GM19395 (cell line): Measurements from ENCODE around the gene MPP3.
"Not testable (repeated sequence)": the region's sequence is repeated elsewhere in the genome, so short reads cannot be mapped to it uniquely, and the experiment has no call there.

Experiments used
- ATAC-seq: cut with Tn5 transposase; IDR thresholded peaks from one replicate; pipeline ENCODE4 v1.9.1; 2021; ENCODE audit warnings: mild to moderate bottlenecking, moderate library complexity; ENCODE audit not compliant: unreplicated experiment

The MPP3 gene

DNA sequence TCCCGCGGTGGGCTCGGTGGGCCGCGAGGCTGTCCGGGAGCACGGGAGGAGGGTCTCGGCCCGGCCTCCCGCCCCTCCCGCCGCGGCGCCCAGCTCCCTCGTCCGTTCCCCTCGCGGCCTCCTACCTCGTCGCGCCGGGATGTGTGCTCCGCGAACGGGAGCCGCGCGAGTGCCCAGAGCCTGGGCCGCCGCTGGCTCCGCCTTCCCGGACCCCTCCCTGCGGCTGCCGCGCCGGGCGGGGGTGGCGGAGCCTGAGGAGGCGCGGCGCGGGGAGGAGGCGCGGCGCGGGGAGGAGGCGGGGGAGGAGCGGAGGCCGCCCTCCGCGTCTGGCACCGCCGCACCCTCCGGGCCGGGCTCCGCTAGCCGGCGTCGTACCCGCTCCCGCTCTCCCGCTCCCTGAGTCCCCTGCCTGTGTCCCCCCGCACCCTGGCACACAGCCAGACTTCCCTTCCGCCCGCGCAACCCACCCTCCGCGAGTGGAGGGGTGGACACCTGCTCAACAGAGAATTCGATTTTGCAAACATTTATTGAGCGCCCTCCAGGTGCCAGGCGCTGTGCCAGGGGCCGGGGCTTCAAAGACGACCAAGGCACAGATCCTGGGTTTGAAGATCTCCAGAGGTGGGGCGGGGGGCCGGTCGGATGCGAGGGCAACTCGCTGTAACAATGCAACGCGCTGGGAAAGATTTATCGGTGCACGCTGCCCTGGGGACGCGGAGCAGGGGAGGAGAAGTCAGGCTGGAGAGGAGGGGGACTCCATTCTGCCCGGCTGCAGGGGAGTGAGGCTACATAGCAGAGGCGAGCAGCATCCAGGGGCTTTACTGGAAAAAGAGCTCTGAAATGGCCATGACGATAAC, at the start of gene MPP3:
Gene MPP3, minus strand, starts transcription at position 171 of the 854 bp plus-strand sequence. CDS start 1,240 bp downstream, outside the sequence.
- ATAC-seq, result no peak

DNA sequence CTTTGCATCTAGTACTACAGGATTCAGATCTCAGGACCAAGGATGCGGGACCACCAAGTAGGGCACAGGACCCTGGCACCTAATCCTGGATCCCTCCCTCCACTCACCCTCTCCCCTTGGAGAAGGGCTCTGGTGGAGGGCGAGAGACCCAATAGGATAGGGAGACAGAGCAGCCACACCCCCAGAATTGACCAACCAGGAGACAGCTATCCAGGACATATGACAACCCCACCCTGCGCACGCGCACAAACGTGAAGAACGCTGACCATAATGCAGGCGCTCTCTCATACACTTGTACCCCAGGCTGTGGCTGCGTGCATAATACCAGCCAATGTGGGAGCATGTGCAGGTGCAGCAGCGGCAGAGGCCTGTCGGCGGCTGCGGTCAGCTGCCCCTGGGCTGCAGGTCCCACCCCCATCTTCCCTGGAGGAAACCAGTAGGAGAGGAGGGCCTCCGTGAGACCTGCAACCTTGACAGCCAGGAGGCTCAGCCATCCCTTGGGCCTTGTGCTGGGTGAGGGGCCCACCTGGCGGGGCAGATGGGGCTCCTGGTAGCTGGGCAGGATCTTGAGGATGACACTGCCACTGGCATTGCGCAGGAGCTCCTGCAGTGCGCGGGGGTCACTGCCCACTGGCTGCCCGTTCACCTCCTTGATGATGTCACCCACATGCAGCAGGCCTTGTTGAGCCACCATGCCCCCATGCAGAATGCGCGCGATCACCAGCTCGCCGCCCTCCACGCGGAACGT, 49.0 kb upstream of the MPP3 start:
- ATAC-seq, result no peak

GRCh38 chr17:43881181-43881580, 48.2 kb upstream of the MPP3 start:
- ATAC-seq, result no peak

GRCh38 chr17:43880420-43880991, 47.6 kb upstream of the MPP3 start:
- ATAC-seq, result no peak

- no peak for ATAC-seq
Observed at GRCh38 chr17:43879723-43880419, 46.9 kb upstream of the MPP3 start.

DNA sequence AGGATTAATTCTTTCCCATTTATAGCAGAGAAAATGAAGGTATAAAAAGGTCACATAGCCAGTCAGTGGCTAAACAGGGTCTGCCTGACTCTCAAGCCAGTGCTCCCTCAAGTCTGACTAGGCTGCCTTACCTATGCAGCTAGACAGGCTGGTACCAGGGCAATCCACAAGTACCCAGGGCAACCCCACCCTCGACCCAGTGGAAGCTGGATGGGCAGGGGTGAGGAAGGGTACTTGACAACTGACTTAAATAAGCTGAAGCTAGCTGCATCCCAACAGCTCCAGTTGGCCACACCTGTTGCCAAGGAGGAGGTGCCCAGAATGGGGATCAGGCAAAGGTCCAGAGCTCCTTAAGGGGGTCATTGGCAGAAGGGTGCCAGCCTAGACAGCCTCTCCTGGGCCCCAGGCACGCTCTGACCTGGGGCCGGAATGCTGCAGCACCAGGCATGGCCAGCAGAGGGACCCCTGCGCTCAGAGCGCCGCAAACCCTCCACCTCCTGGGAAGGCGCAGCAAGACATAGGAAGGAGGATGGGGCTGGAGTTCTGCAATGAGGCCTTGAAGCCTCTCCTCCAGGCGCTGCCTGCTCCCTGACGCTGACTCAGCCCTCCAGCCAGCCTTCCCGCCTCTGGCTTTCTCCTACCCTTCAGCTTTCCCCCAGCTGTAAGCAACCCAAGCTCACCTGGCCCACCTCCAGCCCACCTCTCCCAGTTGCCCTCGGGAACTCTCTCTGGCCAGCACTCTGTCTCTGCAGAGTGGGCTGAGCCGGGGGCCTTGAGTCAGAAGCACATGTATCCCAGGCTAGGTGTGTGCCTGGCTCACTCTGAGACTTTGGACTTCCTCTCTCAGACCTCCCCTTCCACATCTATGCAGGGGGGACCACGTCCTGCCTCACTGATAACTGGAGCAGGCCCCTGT, 45.6 kb upstream of the MPP3 start:
- no peak for ATAC-seq

- no peak for ATAC-seq
Observed at GRCh38 chr17:43877451-43878155, 44.7 kb upstream of the MPP3 start.

DNA sequence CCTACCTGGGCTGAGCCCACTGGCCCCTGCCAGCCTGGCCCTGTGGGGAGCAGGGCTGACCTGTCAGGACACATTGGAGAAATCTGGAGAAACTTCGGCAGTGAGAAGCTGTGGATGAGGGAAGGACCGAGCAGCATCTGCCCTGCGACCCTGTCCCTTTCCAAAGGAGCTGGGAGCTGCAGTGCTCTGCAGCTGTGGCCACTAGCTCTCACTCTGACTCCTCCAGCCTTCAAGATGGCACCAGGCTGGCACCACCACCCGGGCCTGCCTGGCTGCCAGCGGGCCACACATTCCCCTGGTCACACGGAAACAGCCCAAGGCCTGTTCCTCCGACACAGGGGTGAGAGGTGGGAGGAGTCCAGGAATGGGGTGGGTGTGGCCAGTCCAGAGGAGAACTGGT, 44.1 kb upstream of the MPP3 start:
- no peak for ATAC-seq

DNA sequence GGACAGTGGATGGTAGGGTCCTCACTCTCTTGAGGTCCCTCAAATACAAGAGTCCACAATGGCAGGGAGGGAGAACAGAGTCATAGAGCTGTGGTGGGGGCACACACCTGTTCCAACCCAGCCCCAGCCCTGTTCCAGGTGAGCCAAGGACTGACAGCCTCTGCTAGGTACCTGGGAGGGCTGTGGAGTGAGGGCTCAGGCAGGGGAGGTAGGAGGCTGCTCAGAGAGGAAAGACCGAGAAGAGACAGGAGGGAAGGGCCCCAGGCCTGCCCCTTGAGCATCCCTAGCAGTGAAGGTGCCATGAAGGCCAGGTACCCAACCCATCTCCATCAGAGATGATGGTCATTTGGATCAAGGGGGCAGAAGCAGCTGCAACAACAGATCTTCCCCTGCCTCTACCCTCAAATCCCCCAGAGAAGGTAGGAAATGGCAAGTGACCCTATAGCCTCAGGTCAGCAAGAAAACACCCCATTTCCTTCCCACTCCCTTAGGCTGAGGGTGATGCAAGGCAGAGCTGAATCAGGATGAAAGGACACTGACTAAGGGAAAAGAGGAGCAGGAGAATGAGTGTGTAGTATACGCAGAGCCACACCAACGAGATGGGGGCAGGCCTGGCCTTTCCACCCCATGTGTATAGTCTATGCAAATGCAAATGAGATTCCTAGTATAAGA, 42.7 kb upstream of the MPP3 start:
- no peak for ATAC-seq

- ATAC-seq, result no peak
Observed at GRCh38 chr17:43874293-43874692, 41.3 kb upstream of the MPP3 start.

DNA sequence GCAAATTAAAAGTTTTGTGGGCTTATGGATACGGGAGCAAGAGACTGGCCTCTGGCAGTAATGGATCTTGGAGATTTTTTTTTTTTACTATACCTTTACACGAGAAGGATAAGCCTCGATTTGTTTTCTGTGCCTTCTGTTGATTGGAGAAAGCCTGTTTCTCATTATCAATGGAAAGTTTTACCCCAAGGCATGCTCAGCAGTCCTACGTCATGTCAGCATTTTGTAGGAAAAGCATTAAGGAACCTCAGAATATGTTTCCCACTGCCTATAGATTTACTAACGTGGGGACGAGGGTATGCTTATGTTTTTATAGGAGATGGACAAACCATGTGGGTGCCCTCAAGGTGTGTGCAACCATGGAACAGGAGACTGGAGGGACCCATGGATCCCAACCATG, 40.9 kb upstream of the MPP3 start:
- no peak for ATAC-seq

DNA sequence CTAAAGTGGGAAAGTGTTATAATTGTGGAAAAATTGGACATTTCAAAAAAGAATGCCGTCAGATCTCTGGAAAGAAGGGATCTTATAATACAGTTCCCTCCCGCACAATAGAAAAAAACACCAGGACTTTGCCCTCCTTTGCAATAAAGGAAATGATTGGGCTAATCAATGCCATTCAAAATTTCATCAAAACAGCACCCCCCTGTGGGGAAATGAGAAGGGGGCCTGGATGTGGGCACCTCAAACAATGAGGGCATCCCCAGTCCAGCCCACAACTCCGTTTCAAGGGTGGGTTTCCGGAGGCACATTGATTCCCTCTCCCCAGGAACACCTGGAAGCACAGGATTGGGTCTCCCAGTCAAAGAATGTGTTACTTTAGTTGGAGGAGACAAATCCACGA, 40.1 kb upstream of the MPP3 start:
- no peak for ATAC-seq

GRCh38 chr17:43871946-43872690, 39.2 kb upstream of the MPP3 start:
- no peak for ATAC-seq

DNA sequence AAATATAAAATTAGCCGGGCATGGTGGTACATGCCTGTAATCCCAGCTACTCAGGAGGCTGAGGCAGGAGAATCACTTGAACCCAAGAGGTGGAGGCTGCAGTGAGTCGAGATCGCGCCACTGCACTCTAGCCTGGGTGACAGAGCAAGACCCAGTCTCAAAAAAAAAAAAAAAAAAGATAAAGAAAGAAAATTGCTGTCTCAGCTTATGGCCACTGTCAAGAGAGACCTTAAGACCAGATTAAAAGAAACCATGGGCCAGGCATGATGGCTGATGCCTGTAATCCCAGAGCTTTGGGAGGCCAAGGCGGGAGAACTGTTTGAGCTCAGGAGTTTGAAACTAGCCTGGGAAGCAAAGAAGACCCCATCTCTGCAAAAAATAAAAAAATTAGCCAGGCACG, 36.1 kb upstream of the MPP3 start:
- ATAC-seq, result not testable (repeated sequence)

- ATAC-seq, result no peak
Observed at GRCh38 chr17:43868226-43868994, 35.5 kb upstream of the MPP3 start.

GRCh38 chr17:43864161-43864984, 31.4 kb upstream of the MPP3 start:
- ATAC-seq, result no peak

DNA sequence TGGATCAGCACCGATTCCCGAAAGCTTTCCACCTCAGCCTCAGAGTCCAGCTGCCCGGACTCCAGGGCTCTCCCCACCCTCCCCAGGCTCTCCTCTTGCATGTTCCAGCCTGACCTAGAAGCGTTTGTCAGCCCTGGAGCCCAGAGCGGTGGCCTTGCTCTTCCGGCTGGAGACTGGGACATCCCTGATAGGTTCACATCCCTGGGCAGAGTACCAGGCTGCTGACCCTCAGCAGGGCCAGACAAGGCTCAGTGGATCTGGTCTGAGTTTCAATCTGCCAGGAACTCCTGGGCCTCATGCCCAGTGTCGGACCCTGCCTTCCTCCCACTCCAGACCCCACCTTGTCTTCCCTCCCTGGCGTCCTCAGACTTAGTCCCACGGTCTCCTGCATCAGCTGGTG, 29.0 kb upstream of the MPP3 start:
- ATAC-seq, result no peak
